HepG2 (cell line): Measurements from ENCODE around the gene ALOXE3. TPM values are rescaled to one million over a fixed set of nuclear protein-coding genes. Genes with fewer than 3 reads are reported as not detected.

ENCODE experiments used
- ATAC-seq: fragments of 200-7000 bp; cut with Tn5 transposase; 3 replicates; pipeline ENCODE4 v1.9.1; 2020; ENCODE audit warnings: mild to moderate bottlenecking, moderate library complexity
- BruUV-seq: library from RNA; stranded (reverse); fragments of 400-500 nt; replicated peaks from 2 replicates; lab custom pipeline; 2021; lab: Mats Ljungman, UMichigan
- CTCF ChIA-PET: fragments of 300-600 bp; formaldehyde crosslinking; extraction: SDS; loops from one replicate; lab custom pipeline; 2021; ENCODE audit warnings: low total read pairs, inconsistent platforms, low intra/inter-chr PET ratio; lab: Yijun Ruan, JAX
- POLR2A ChIA-PET: fragments of 350-600 bp; sonication (Branson Sonifier 250); formaldehyde crosslinking; loops from one replicate; lab custom pipeline; 2020; ENCODE audit warnings: antibody characterized with exemption, inconsistent platforms; lab: Yijun Ruan, JAX
- DNase-seq: peaks from one replicate; pipeline ENCODE4 v3.0.0-alpha.2; 2015; ENCODE audit warnings: low spot score
- FAIRE-seq: peaks from 3 replicates; lab custom pipeline; 2011; peaks lifted over from hg19 to GRCh38; lab: Jason Lieb, UNC
- H2AFZ ChIP-seq: one replicate; pipeline ENCODE4 v1.6.1; 2011; ENCODE audit warnings: low read length, inconsistent platforms
- H3K27ac ChIP-seq: fragments of 300-600 bp; 3 replicates; pipeline ENCODE4 v1.8.0; 2011; ENCODE audit warnings: mixed run types, mild to moderate bottlenecking, mixed read lengths, low read length, inconsistent platforms; ENCODE audit not compliant: insufficient read depth; ENCODE audit errors: extremely low read length
- H3K27me3 ChIP-seq, 2 experiments: fragments of 200-600 bp in 1 of 2; 2 replicates in 1 of 2; 3 replicates in 1 of 2; pipeline versions ENCODE4 v1.6.0 to v1.8.0; 2011; ENCODE audit warnings: low read length in 2 of 2, mild to moderate bottlenecking in 2 of 2, moderate library complexity in 2 of 2, inconsistent platforms in 1 of 2; ENCODE audit not compliant: insufficient read depth in 2 of 2, control insufficient read depth in 1 of 2
- H3K36me3 ChIP-seq, 2 experiments: fragments of 200-600 bp in 1 of 2; replicated peaks in 1 of 2; 2 replicates in 1 of 2; 3 replicates in 1 of 2; pipeline versions ENCODE4 v1.5.1 to v1.8.0; 2011; ENCODE audit warnings: low read length in 2 of 2, inconsistent platforms in 1 of 2; ENCODE audit not compliant: insufficient read depth in 2 of 2, control insufficient read depth in 1 of 2
- H3K4me1 ChIP-seq: 2 replicates; pipeline ENCODE4 v1.5.1; 2012; ENCODE audit warnings: low read length, inconsistent platforms; ENCODE audit not compliant: insufficient read depth
- H3K4me2 ChIP-seq: 2 replicates; pipeline ENCODE4 v1.6.0; 2011; ENCODE audit warnings: low read depth, low read length, inconsistent platforms
- H3K4me3 ChIP-seq, 3 experiments: fragments of 200-600 bp in 1 of 3; sonication (generic), shearing (Covaris generic) in 1 of 3; replicated peaks in 1 of 3; 2 replicates each; pipeline ENCODE4 v1.5.1; 2011 to 2016; ENCODE audit warnings: low read length in 3 of 3, inconsistent platforms in 2 of 3, low read depth in 2 of 3, mild to moderate bottlenecking in 2 of 3, control low read depth in 1 of 3, mixed read lengths in 1 of 3; ENCODE audit not compliant: insufficient read depth in 1 of 3
- H3K79me2 ChIP-seq: one replicate; pipeline ENCODE4 v1.6.1; 2011; ENCODE audit warnings: low read length, inconsistent platforms; ENCODE audit not compliant: insufficient read depth
- H3K9ac ChIP-seq: 2 replicates; pipeline ENCODE4 v1.6.0; 2011; ENCODE audit warnings: mild to moderate bottlenecking, low read depth, low read length, inconsistent platforms; ENCODE audit not compliant: insufficient read depth
- H3K9me3 ChIP-seq: 2 replicates; pipeline ENCODE4 v1.5.1; 2012; ENCODE audit warnings: mild to moderate bottlenecking, low read length
- H4K20me1 ChIP-seq: 2 replicates; pipeline ENCODE4 v1.6.0; 2011; ENCODE audit warnings: inconsistent platforms, mild to moderate bottlenecking, low read length, moderate library complexity; ENCODE audit not compliant: insufficient read depth
- AGO1 ChIP-seq: fragments of 200-400 bp; formaldehyde crosslinking; IDR thresholded peaks from 2 replicates; pipeline ENCODE4 v1.6.1; 2017; ENCODE audit warnings: mild to moderate bottlenecking, low read depth, low read length, moderate library complexity; ENCODE audit not compliant: poor library complexity, severe bottlenecking
- FOXJ3 ChIP-seq: sonication (generic); formaldehyde crosslinking; IDR thresholded peaks from 2 replicates; pipeline ENCODE4 v1.4.0; 2020; ENCODE audit warnings: missing genetic modification reagents, mild to moderate bottlenecking, borderline replicate concordance
- FOXK2 ChIP-seq: fragments of 450-650 bp; IDR thresholded peaks from 2 replicates; pipeline ENCODE4 v1.6.1; 2016
- MNT ChIP-seq: fragments of 450-650 bp; IDR thresholded peaks from 2 replicates; pipeline ENCODE4 v1.6.1; 2016
- MXI1 ChIP-seq: IDR thresholded peaks from 3 replicates; pipeline ENCODE4 v1.6.1; 2012; ENCODE audit warnings: low read depth, low read length, inconsistent platforms, borderline replicate concordance
- PAWR ChIP-seq: sonication (generic); formaldehyde crosslinking; IDR thresholded peaks from 2 replicates; pipeline ENCODE4 v1.4.0; 2020; ENCODE audit warnings: missing genetic modification reagents, mild to moderate bottlenecking, borderline replicate concordance
- TCF12 ChIP-seq, 2 experiments: fragments of 450-650 bp in 1 of 2; sonication (generic) in 1 of 2; formaldehyde crosslinking in 1 of 2; IDR thresholded peaks; 2 replicates each; pipeline versions ENCODE4 v1.6.1 to v1.8.0; 2017 to 2022; ENCODE audit warnings: antibody characterized with exemption in 1 of 2, mild to moderate bottlenecking in 1 of 2, missing genetic modification reagents in 1 of 2, moderate library complexity in 1 of 2
- ZNF274 ChIP-seq: sonication (generic); formaldehyde crosslinking; IDR thresholded peaks from 2 replicates; pipeline ENCODE4 v1.5.1; 2020; ENCODE audit warnings: mild to moderate bottlenecking, missing genetic modification reagents
- ZNF646 ChIP-seq: sonication (generic); formaldehyde crosslinking; IDR thresholded peaks from 2 replicates; pipeline ENCODE4 v1.9.0; 2021; ENCODE audit warnings: mild to moderate bottlenecking, missing genetic modification reagents
- WGBS: methylation state at CpG from one replicate; pipeline ENCODE4 v1.1.6; 2017; ENCODE audit warnings: low lambda C conversion rate; 5-methylcytosine and 5-hydroxymethylcytosine counted together
- in situ Hi-C: cut with HindIII; loops from 2 replicates; pipeline ENCODE4 v1.10.0; 2017; ENCODE audit warnings: low pct_unique_long_range_greater_than_20kb; ENCODE audit not compliant: extremely low pct_ligation_motif_present
- intact Hi-C: fragments of 100-400 bp; cut with micrococcal nuclease; formaldehyde crosslinking; loops from one replicate; pipeline ENCODE4 v1.10.0; 2022; ENCODE audit not compliant: unreplicated experiment
- polyA plus RNA-seq, 8 experiments: library from polyadenylated mRNA; depleted of rRNA in 3 of 8; stranded (reverse) in 7 of 8; unstranded in 1 of 8; fragments of >200 nt; fragmentation: Illumina TruSeq in 4 of 8; extraction: Trizol in 4 of 8; gene quantifications; 2 replicates each; pipeline versions ENCODE4 v1.2.1 to v1.2.3, GENCODE V29; 2011 to 2016; ENCODE audit warnings: low read depth in 4 of 8, missing spikeins in 1 of 8, mixed read lengths in 1 of 8; ENCODE audit not compliant: insufficient read depth in 1 of 8
- total RNA-seq, 5 experiments: library from RNA; depleted of rRNA; stranded (reverse); fragments of >200 nt; fragmentation: Illumina TruSeq; extraction: Trizol; gene quantifications; 2 replicates each; pipeline ENCODE4 v1.2.3, GENCODE V29; 2016; ENCODE audit warnings: low read depth in 1 of 5
- TF ChIP-seq, protein P1 (sequence below): sonication (generic); formaldehyde crosslinking; IDR thresholded peaks from 2 replicates; pipeline ENCODE4 v1.5.0; 2020; ENCODE audit warnings: mild to moderate bottlenecking, missing genetic modification reagents

Gene ALOXE3
- total and polyA plus RNA-seq, 2 of the 13 experiments (the other 11 are each of a cell fraction or from before 2014, with no cell fraction given): 0.07 TPM; not detected in 1

- no peaks in the 10 kb centered on the region for H3K79me2 ChIP-seq
- H2AFZ ChIP-seq: no peak overlapping the region
- FAIRE-seq (no peak), ATAC-seq (no peak), DNase-seq (no peak)
- peaks cover 11% of the 10 kb centered on the region; the same call in 1 of the 2 replicates for H4K20me1 ChIP-seq
- peaks cover 26 to 85% of the 10 kb centered on the region in 2 experiments for H3K27me3 ChIP-seq
- no TSS peak for BruUV-seq
- POLR2A ChIA-PET: no interaction called here
- H3K4me1 ChIP-seq: no peaks in the 10 kb centered on the region; the same call in 1 of the 2 replicates
- H3K4me2 ChIP-seq: no peak overlapping the region
- 45% methylated on average over 28 of the region's 40 CpGs for WGBS
- H3K27ac ChIP-seq: no peak overlapping the region
- CTCF ChIA-PET: no interaction called here
- no peaks in the 10 kb centered on the region for H3K9me3 ChIP-seq
- in situ Hi-C loops (loop anchor here (5.0 kb wide), 1 partner anchor 44 kb away; the partner anchor contains the start of gene ALOXE3), intact Hi-C loops (no loop called here)
- H3K36me3 ChIP-seq: no peaks in the 10 kb centered on the region
- H3K9ac ChIP-seq: no peak overlapping the region
- H3K4me3 ChIP-seq: no peak overlapping the region
- no peak for TF ChIP-seq ZNF274
- peak; percentile 88 for TF ChIP-seq MNT
- TF ChIP-seq, protein P1, sequence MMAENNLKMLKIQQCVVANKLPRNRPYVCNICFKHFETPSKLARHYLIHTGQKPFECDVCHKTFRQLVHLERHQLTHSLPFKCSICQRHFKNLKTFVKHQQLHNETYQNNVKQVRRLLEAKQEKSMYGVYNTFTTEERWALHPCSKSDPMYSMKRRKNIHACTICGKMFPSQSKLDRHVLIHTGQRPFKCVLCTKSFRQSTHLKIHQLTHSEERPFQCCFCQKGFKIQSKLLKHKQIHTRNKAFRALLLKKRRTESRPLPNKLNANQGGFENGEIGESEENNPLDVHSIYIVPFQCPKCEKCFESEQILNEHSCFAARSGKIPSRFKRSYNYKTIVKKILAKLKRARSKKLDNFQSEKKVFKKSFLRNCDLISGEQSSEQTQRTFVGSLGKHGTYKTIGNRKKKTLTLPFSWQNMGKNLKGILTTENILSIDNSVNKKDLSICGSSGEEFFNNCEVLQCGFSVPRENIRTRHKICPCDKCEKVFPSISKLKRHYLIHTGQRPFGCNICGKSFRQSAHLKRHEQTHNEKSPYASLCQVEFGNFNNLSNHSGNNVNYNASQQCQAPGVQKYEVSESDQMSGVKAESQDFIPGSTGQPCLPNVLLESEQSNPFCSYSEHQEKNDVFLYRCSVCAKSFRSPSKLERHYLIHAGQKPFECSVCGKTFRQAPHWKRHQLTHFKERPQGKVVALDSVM (CRISPR knock-in tag): no peak
- no peak for TF ChIP-seq FOXJ3
- TF ChIP-seq ZNF646: no peak
- no peak for TF ChIP-seq MXI1
- TF ChIP-seq AGO1: peak; percentile 4
- TF ChIP-seq TCF12 (IDR thresholded peaks at IDR 0.05): no peak
- no peak for TF ChIP-seq TCF12 (CRISPR knock-in tag; IDR thresholded peaks at IDR 0.05)
- no peak for TF ChIP-seq PAWR
- no peak for TF ChIP-seq FOXK2
Observed at GRCh38 chr17:8072729-8073461, 45.4 kb downstream of the ALOXE3 start.
